Karpas-422 (cell line): Measurements from ENCODE around the gene POLE2. TPM values are rescaled to one million over a fixed set of nuclear protein-coding genes. Genes with fewer than 3 reads are reported as not detected.

Experiments
- DNase-seq: peaks from one replicate; pipeline ENCODE4 v3.0.0-alpha.2; 2015
- H2AFZ ChIP-seq: fragments of 200-600 bp; sonication (generic); 2 replicates; pipeline ENCODE4 v1.6.1; 2014; ENCODE audit warnings: antibody characterized with exemption, low read length, mixed read lengths
- H3K27ac ChIP-seq: fragments of 200-600 bp; sonication (generic); 2 replicates; pipeline ENCODE4 v1.5.1; 2014; ENCODE audit warnings: mild to moderate bottlenecking, low read length, moderate library complexity
- H3K27me3 ChIP-seq: fragments of 200-600 bp; sonication (generic); 2 replicates; pipeline ENCODE4 v1.6.1; 2014; ENCODE audit warnings: low read length, mixed read lengths
- H3K36me3 ChIP-seq: fragments of 200-600 bp; sonication (generic); 2 replicates; pipeline ENCODE4 v1.6.1; 2014; ENCODE audit warnings: low read length, mixed read lengths; ENCODE audit not compliant: insufficient read depth
- H3K4me1 ChIP-seq: fragments of 200-600 bp; sonication (generic); 2 replicates; pipeline ENCODE4 v1.6.1; 2014; ENCODE audit warnings: mild to moderate bottlenecking, low read length, mixed read lengths
- H3K4me2 ChIP-seq: fragments of 200-600 bp; sonication (generic); 2 replicates; pipeline ENCODE4 v1.6.1; 2014; ENCODE audit warnings: low read length, low read depth, mild to moderate bottlenecking; ENCODE audit not compliant: poor library complexity, severe bottlenecking
- H3K4me3 ChIP-seq: fragments of 200-600 bp; sonication (generic); 2 replicates; pipeline ENCODE4 v1.5.1; 2014; ENCODE audit warnings: mild to moderate bottlenecking, antibody characterized with exemption, low read length, mixed read lengths
- H3K79me2 ChIP-seq: fragments of 200-600 bp; sonication (generic); 2 replicates; pipeline ENCODE4 v1.6.1; 2014; ENCODE audit warnings: mild to moderate bottlenecking, low read length, mixed read lengths
- H3K9ac ChIP-seq: fragments of 200-600 bp; sonication (generic); 2 replicates; pipeline ENCODE4 v1.6.0; 2014; ENCODE audit warnings: low read length
- H3K9me2 ChIP-seq: fragments of 200-600 bp; sonication (generic), shearing (Covaris generic); replicated peaks from 2 replicates; pipeline ENCODE4 v1.6.0; 2014; ENCODE audit warnings: mild to moderate bottlenecking, low read length, moderate library complexity; ENCODE audit not compliant: insufficient read depth
- H3K9me3 ChIP-seq: fragments of 300-700, 200-600 bp; sonication (generic); 2 replicates; pipeline ENCODE4 v1.6.1; 2014; ENCODE audit warnings: low read length, mixed read lengths
- H4K20me1 ChIP-seq: fragments of 200-600 bp; sonication (generic); 2 replicates; pipeline ENCODE4 v1.6.1; 2014; ENCODE audit warnings: mild to moderate bottlenecking, antibody characterized with exemption, low read length, low read depth; ENCODE audit not compliant: insufficient read depth
- small RNA-seq: library from RNA; depleted of rRNA; stranded (forward); fragments of <200 nt; gene quantifications from one replicate; pipeline ENCODE3, GENCODE V24; 2014
- total RNA-seq: library from RNA; depleted of rRNA; stranded (reverse); fragments of >200 nt; shearing (Covaris generic); gene quantifications from 2 replicates; pipeline ENCODE4 v1.2.3, GENCODE V29; 2014; ENCODE audit warnings: low replicate concordance; rRNA removed

Gene POLE2
- total RNA-seq, 1 experiment from 2014 or later, result 51.0 TPM

DNA sequence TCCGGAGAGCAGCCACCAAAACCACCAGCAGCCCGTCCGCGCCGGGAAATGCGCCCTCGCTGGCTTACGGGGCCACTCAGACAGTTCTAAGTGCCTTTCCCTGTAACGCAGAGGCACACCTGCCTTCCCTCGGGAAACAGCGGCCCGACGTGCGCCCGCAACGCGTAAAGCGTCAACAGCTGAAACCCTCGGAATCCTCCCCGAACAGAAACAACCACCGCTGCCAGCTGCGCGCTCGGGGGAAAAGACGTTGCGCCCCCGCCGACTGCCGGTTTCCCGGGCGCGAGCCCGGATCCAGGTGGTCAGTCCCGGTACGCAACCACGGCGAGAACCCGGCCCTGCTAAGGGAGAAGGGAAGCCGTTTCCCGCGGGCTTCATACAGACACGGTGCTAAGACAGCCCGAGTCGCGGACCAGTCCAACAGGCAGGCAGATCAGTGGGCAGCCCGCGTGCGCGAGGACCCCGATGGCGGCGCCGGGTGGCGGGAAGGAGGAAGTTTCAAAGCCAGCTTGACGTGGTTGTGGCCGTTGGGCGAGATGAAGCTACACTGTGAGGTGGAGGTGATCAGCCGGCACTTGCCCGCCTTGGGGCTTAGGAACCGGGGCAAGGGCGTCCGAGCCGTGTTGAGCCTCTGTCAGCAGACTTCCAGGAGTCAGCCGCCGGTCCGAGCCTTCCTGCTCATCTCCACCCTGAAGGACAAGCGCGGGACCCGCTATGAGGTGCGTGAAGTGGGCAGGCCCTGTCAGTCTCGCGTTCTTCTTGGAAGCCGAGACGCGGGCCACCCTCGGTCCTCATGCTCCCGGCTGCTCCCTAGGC is 89.3 kb downstream of the POLE2 start, which contains the start of gene LRR1:
Gene LRR1, plus strand, starts transcription at position 456 of the 816 bp plus-strand sequence. Its CDS starts 81 bp downstream, at position 537.
- Histone ChIP-seq H3K4me3 (peak within 1 kb of the TSS; percentile 80), H3K9me2 (no peaks in the 10 kb centered on the region), H3K9me3 (no peaks in the 10 kb centered on the region), H2AFZ (peak within 1 kb of the TSS; percentile 33), H4K20me1 (no peaks in the 10 kb centered on the region), H3K36me3 (peaks cover 17% of the 10 kb centered on the region), H3K27me3 (no peaks in the 10 kb centered on the region), H3K27ac (peak within 1 kb of the TSS; percentile 80), H3K79me2 (peaks cover 55% of the 10 kb centered on the region), H3K4me1 (peaks cover 49% of the 10 kb centered on the region), H3K9ac (peak within 1 kb of the TSS; percentile 93), H3K4me2 (peak within 1 kb of the TSS; percentile 96)
- peak; percentile 95 for DNase-seq

DNA sequence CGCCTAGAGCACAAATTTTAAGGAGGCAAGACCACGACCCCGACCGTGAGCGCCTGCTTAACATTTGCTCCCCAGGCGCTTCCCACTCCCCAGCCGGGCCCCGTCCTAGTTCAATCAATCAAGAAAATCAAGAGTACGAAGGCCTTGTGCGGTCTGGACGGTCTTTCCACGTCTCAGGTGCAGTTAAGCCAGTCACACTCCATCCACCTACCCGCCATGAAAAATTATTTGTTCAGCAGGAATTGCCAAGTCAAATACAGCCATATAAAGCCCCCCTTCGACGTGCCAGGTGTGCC is 89.9 kb downstream of the POLE2 start:
- DNase-seq, result no peak
- Histone ChIP-seq H3K4me3 (peak overlapping the region; percentile 80), H3K9ac (peak overlapping the region; percentile 93), H3K4me1 (peaks cover 54% of the 10 kb centered on the region), H3K9me3 (no peaks in the 10 kb centered on the region), H3K9me2 (no peaks in the 10 kb centered on the region), H4K20me1 (no peaks in the 10 kb centered on the region), H3K27ac (peak overlapping the region; percentile 80), H3K27me3 (no peaks in the 10 kb centered on the region), H3K4me2 (peak overlapping the region; percentile 96), H3K79me2 (peaks cover 52% of the 10 kb centered on the region), H2AFZ (peak overlapping the region; percentile 33), H3K36me3 (peaks cover 15% of the 10 kb centered on the region)

DNA sequence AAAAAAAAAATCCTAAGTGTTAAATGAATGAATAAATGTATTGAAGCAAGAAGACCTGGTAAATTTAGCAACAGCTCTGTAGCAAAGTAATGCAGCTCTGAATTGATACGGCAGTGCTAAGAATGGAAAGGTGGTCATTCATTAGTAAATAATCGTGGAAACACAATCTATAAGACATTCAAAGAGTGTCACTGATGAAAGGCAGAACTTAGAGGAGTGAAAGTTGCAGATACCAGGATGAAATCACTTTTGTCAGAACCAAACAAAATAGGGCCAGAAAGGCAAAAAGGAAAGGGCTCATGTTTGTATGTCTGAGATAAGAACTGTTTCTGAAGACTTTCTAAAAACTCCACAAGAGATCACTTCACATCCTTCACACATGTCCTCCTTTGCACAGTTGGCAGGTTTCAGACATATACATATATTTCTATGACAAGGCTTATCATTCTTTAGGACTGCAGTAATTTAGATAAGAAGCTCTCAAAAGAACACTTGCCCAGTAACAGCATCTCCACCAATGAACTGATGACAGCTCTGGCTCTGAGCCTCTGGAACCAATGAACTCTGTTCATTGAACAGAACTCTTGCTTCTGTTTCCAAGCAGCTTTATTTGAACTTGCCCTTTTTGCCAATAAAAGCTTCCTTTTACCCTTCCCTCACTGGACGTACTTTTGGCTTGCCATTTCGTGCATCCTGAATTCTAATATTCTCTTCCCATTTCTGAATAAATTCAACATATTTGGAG is 93.5 kb downstream of the POLE2 start:
- no peak overlapping the region; the same call in 1 of the 2 replicates for H2AFZ ChIP-seq
- H4K20me1 ChIP-seq, result no peaks in the 10 kb centered on the region
- no peaks in the 10 kb centered on the region for H3K36me3 ChIP-seq
- no peaks in the 10 kb centered on the region for H3K9me3 ChIP-seq
- peaks cover 49% of the 10 kb centered on the region for H3K4me1 ChIP-seq
- H3K9ac ChIP-seq, result peak overlapping the region; percentile 45
- H3K9me2 ChIP-seq, result no peaks in the 10 kb centered on the region
- H3K27ac ChIP-seq, result peak overlapping the region; percentile 87
- H3K4me2 ChIP-seq, result peak overlapping the region; percentile 60
- H3K27me3 ChIP-seq, result no peaks in the 10 kb centered on the region
- peak; percentile 87 for DNase-seq
- H3K4me3 ChIP-seq, result peak overlapping the region; percentile 31
- peaks cover 20% of the 10 kb centered on the region for H3K79me2 ChIP-seq

Small RNA genes within 50 kb of the gene (small RNA-seq; reads per million reads assigned to genes)
- gene AL139099.3 (not detected), gene RNU6ATAC30P (not detected)

Other genes with a start within 250 kb of the POLE2 start
- gene RPS29, start 101.8 kb downstream of the POLE2 start, total RNA-seq, result 4,193 and 11,491 TPM in 2 replicates
- 62.1 and 75.1 TPM in 2 replicates for gene LRR1, start 89.3 kb downstream of the POLE2 start, total RNA-seq
- gene RPL36AL, start 67.6 kb downstream of the POLE2 start, total RNA-seq, result 396 and 770 TPM in 2 replicates
- 74.0 and 82.5 TPM in 2 replicates for gene MGAT2, start 67.4 kb downstream of the POLE2 start, total RNA-seq
- 23.1 and 29.7 TPM in 2 replicates for gene DNAAF2, start 53.0 kb downstream of the POLE2 start, total RNA-seq
- 1.5 and 1.7 TPM in 2 replicates for gene KLHDC1, start 4.9 kb upstream of the POLE2 start, total RNA-seq
- gene KLHDC2, start 79.9 kb upstream of the POLE2 start, total RNA-seq, result 148 and 167 TPM in 2 replicates
- gene NEMF, start 164.6 kb upstream of the POLE2 start, total RNA-seq, result 66.7 and 160 TPM in 2 replicates
- gene ARF6, start 204.9 kb upstream of the POLE2 start, total RNA-seq, result 55.0 and 58.9 TPM in 2 replicates